SIG-M5 treated with dmso at 0.1 percent for 504 hours (cell line): ENCODE data around the gene GPR61.

Experiments used
- DNase-seq: peaks from one replicate; lab custom pipeline; 2025; ENCODE audit not compliant: unreplicated experiment; lab: John Stamatoyannopoulos, UW

GPR61 gene

GRCh38 chr1:109539676-109540075 lies at the start of gene GPR61:
Gene GPR61, plus strand, starts transcription at chr1:109539872. Its CDS starts 3,151 bp downstream, at chr1:109543023.
- DNase-seq = no peak

- DNase-seq = peak; percentile 66
These were observed 49.4 kb upstream of the GPR61 start for GRCh38 chr1:109490029-109490933.

- DNase-seq = no peak
These were observed 48.8 kb upstream of the GPR61 start for GRCh38 chr1:109490934-109491302.

- no peak for DNase-seq
These were observed 48.3 kb upstream of the GPR61 start for GRCh38 chr1:109491372-109491771.

GRCh38 chr1:109492779-109493178 lies 46.9 kb upstream of the GPR61 start:
- no peak for DNase-seq

- no peak for DNase-seq
These were observed 46.4 kb upstream of the GPR61 start for GRCh38 chr1:109493227-109493626.

- peak; percentile 77 for DNase-seq
These were observed 45.7 kb upstream of the GPR61 start, which contains the start of gene CYB561D1 for GRCh38 chr1:109493805-109494539. Gene CYB561D1, plus strand, starts transcription at chr1:109494094. Its CDS starts 46 bp downstream, at chr1:109494140.

- no peak for DNase-seq
These were observed 43.9 kb upstream of the GPR61 start for GRCh38 chr1:109495738-109496137.

- no peak for DNase-seq
These were observed 42.1 kb upstream of the GPR61 start for GRCh38 chr1:109497449-109498160.

GRCh38 chr1:109498161-109498801 lies 41.4 kb upstream of the GPR61 start:
- no peak for DNase-seq

- DNase-seq = no peak
These were observed 40.6 kb upstream of the GPR61 start for GRCh38 chr1:109499081-109499480.

GRCh38 chr1:109499661-109500536 lies 39.8 kb upstream of the GPR61 start:
- DNase-seq = peak; percentile 62

- no peak for DNase-seq
These were observed 38.7 kb upstream of the GPR61 start for GRCh38 chr1:109500941-109501381.

- no peak for DNase-seq
These were observed 37.9 kb upstream of the GPR61 start for GRCh38 chr1:109501644-109502363.

- no peak for DNase-seq
These were observed 37.3 kb upstream of the GPR61 start for GRCh38 chr1:109502364-109502851.

- DNase-seq = no peak
These were observed 35.7 kb upstream of the GPR61 start for GRCh38 chr1:109503935-109504334.

- DNase-seq = no peak
These were observed 34.7 kb upstream of the GPR61 start for GRCh38 chr1:109504974-109505373.

GRCh38 chr1:109508001-109508872 lies 31.4 kb upstream of the GPR61 start:
- DNase-seq = no peak
